A673 (cell line): ENCODE measurements around the gene FAM24B. TPM values are rescaled to one million over a fixed set of nuclear protein-coding genes. Genes with fewer than 3 reads are reported as not detected.

Experiments used
- BruUV-seq: library from RNA; stranded (reverse); fragments of 400-500 nt; replicated peaks from 2 replicates; lab custom pipeline; 2021; lab: Mats Ljungman, UMichigan
- CTCF ChIA-PET: fragments of 300-600 bp; sonication (Branson Sonifier 250); formaldehyde crosslinking; loops from one replicate; lab custom pipeline; 2022; ENCODE audit warnings: antibody characterized with exemption; lab: Charles Lee
- POLR2A ChIA-PET: fragments of 300-600 bp; sonication (Branson Sonifier 250); formaldehyde crosslinking; loops from one replicate; lab custom pipeline; 2022; ENCODE audit warnings: antibody characterized with exemption; ENCODE audit not compliant: low non-redundant PET; lab: Charles Lee
- DNase-seq: peaks from one replicate; pipeline ENCODE4 v3.0.0-alpha.2; 2015; ENCODE audit warnings: low spot score
- H3K27ac ChIP-seq: fragments of 200-600 bp; sonication (generic); 2 replicates; pipeline ENCODE4 v1.5.1; 2016; ENCODE audit warnings: mixed run types, low read depth, mild to moderate bottlenecking, mixed read lengths, antibody characterized with exemption, low read length; ENCODE audit not compliant: poor library complexity, severe bottlenecking
- H3K27me3 ChIP-seq: fragments of 200-600 bp; sonication (generic); replicated peaks from 2 replicates; pipeline ENCODE4 v1.6.1; 2017; ENCODE audit warnings: mixed run types, low read depth, mild to moderate bottlenecking, mixed read lengths, antibody characterized with exemption, low read length; ENCODE audit not compliant: insufficient read depth, poor library complexity
- H3K36me3 ChIP-seq: fragments of 200-600 bp; sonication (generic); 2 replicates; pipeline ENCODE4 v1.6.1; 2016; ENCODE audit warnings: mixed run types, mild to moderate bottlenecking, mixed read lengths, antibody characterized with exemption, low read length; ENCODE audit not compliant: insufficient read depth, poor library complexity, severe bottlenecking
- H3K4me1 ChIP-seq: fragments of 200-600 bp; sonication (generic); 2 replicates; pipeline ENCODE4 v1.6.1; 2017; ENCODE audit warnings: mixed run types, mild to moderate bottlenecking, mixed read lengths, antibody characterized with exemption, low read length; ENCODE audit not compliant: insufficient read depth, poor library complexity, severe bottlenecking
- H3K4me3 ChIP-seq: fragments of 200-600 bp; sonication (generic); 2 replicates; pipeline ENCODE4 v1.5.1; 2016; ENCODE audit warnings: low read depth, mixed run types, mild to moderate bottlenecking, mixed read lengths, low read length; ENCODE audit not compliant: poor library complexity, severe bottlenecking
- H3K9me3 ChIP-seq: fragments of 200-600 bp; sonication (generic); 2 replicates; pipeline ENCODE4 v1.6.1; 2016; ENCODE audit warnings: mixed run types, low read depth, mild to moderate bottlenecking, mixed read lengths, antibody characterized with exemption, low read length; ENCODE audit not compliant: poor library complexity, severe bottlenecking
- EZH2 ChIP-seq: fragments of 200-600 bp; sonication (generic); IDR thresholded peaks from 2 replicates; pipeline ENCODE4 v1.6.1; 2017; ENCODE audit warnings: borderline replicate concordance, low read depth, mild to moderate bottlenecking, mixed read lengths, antibody characterized with exemption, low read length; ENCODE audit not compliant: poor library complexity, severe bottlenecking
- intact Hi-C: fragments of 100-400 bp; cut with micrococcal nuclease; formaldehyde crosslinking; loops from one replicate; pipeline ENCODE4 v1.10.0; 2022; ENCODE audit not compliant: unreplicated experiment
- total RNA-seq: library from RNA; stranded (reverse); gene quantifications from 2 replicates; pipeline ENCODE4 v1.2.3, GENCODE V29; 2021
- TF ChIP-seq, protein P1 (sequence below): fragments of 300-800, 200-600 bp; sonication (generic); conservative IDR thresholded peaks from 2 replicates; pipeline ENCODE4 v1.5.1; 2017; ENCODE audit warnings: low read depth, mild to moderate bottlenecking, antibody characterized with exemption, low read length, moderate library complexity, mixed read lengths

FAM24B gene
- total RNA-seq, 1 experiment from 2014 or later = 7.0 TPM

DNA sequence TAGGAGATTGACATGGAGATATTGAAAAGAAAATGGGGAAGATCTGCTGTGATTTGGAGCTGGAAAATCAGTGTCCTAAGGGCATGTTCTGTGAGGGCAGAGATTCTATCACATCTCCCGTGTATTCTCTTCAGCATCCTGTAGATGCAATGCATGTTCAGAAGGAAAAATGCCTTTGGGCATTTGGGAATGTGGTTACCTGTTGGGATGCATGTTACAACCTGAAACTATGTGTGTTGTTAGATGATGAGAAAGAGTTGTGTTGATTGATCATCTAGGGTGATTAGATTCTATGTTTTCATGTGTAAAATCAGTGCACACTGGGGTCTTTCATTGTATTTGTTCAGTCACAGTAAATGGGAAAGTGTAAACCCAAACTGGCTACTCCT lies 48.4 kb downstream of the FAM24B start:
- no peaks in the 10 kb centered on the region for H3K4me1 ChIP-seq
- CTCF ChIA-PET = no interaction called here
- no peak overlapping the region for H3K4me3 ChIP-seq
- no peak for TF ChIP-seq EZH2
- TF ChIP-seq, protein P1, sequence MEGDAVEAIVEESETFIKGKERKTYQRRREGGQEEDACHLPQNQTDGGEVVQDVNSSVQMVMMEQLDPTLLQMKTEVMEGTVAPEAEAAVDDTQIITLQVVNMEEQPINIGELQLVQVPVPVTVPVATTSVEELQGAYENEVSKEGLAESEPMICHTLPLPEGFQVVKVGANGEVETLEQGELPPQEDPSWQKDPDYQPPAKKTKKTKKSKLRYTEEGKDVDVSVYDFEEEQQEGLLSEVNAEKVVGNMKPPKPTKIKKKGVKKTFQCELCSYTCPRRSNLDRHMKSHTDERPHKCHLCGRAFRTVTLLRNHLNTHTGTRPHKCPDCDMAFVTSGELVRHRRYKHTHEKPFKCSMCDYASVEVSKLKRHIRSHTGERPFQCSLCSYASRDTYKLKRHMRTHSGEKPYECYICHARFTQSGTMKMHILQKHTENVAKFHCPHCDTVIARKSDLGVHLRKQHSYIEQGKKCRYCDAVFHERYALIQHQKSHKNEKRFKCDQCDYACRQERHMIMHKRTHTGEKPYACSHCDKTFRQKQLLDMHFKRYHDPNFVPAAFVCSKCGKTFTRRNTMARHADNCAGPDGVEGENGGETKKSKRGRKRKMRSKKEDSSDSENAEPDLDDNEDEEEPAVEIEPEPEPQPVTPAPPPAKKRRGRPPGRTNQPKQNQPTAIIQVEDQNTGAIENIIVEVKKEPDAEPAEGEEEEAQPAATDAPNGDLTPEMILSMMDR = no peak
- no peak overlapping the region for H3K27ac ChIP-seq
- peaks cover 30% of the 10 kb centered on the region for H3K27me3 ChIP-seq
- no peak for DNase-seq
- POLR2A ChIA-PET = no interaction called here
- intact Hi-C loops = no loop called here
- no peaks in the 10 kb centered on the region for H3K36me3 ChIP-seq
- BruUV-seq = no TSS peak
- no peaks in the 10 kb centered on the region for H3K9me3 ChIP-seq

DNA sequence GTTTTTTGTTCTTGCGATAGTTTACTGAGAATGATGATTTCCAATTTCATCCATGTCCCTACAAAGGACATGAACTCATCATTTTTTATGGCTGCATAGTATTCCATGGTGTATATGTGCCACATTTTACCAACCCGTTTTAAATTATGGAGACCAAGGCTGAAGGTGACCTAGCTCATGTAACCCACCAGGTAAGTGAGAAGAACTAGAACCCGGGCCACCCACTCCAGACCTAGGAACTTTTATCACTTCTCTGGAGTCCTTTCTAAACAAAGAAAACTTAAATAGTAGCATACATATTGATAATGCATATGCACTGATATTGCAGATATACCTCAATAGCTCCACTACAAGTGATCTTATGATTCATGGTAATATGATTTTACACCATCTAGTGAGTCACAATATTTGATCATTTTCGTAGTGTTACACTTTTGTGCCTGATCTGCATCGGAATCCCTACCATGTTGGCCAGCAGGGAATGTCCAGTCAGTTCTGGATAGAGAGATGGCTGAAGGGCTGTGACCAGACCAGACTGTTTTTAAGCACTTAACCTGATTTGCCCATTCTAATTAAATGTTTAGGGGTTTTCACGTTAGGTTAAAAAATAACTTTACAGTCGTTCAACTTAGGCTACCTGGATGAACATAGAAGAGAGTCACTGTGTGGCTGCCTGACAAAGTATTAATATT lies 49.0 kb downstream of the FAM24B start:
- no peak for DNase-seq
- Histone ChIP-seq H3K4me1 (no peaks in the 10 kb centered on the region), H3K27me3 (peaks cover 35% of the 10 kb centered on the region), H3K27ac (no peak overlapping the region), H3K4me3 (no peak overlapping the region), H3K9me3 (no peaks in the 10 kb centered on the region), H3K36me3 (no peaks in the 10 kb centered on the region)
- BruUV-seq = no TSS peak
- ChIA-PET POLR2A (no interaction called here), CTCF (no interaction called here)
- TF ChIP-seq EZH2 = no peak
- TF ChIP-seq, protein P1 = no peak
- intact Hi-C loops = no loop called here

DNA sequence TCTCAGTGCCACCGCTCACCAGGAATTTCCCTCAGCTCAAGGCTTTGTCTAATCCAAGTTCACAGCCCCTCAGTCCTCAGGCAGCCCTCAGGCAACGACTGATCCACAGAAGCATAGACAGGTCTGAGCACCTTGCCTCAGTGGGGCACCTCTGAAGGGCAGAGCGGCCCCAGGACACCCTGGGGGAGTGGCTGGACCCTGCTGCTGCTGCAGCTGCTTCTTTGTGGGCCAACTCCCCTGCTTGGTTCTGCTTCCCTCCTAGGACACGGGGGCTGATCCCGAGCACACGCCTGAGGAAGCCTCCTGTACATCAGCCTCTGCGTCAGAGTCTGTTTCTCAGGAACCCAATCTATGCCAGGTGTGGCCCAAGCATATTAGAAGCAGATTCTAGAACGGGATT lies 49.9 kb downstream of the FAM24B start:
- ChIA-PET CTCF (no interaction called here), POLR2A (no interaction called here)
- intact Hi-C loops = no loop called here
- peaks cover 45% of the 10 kb centered on the region for H3K27me3 ChIP-seq
- H3K9me3 ChIP-seq = no peaks in the 10 kb centered on the region
- no peak overlapping the region for H3K4me3 ChIP-seq
- no peak for TF ChIP-seq EZH2
- TF ChIP-seq, protein P1 = no peak
- H3K27ac ChIP-seq = no peak overlapping the region
- BruUV-seq = no TSS peak
- H3K36me3 ChIP-seq = no peaks in the 10 kb centered on the region
- H3K4me1 ChIP-seq = no peaks in the 10 kb centered on the region
- DNase-seq = no peak
